H1 (cell line): ENCODE measurements around the gene CA9. TPM values are rescaled to one million over a fixed set of nuclear protein-coding genes. Genes with fewer than 3 reads are reported as not detected.

Experiments used
- CTCF ChIA-PET: fragments of 300-600 bp; sonication (Branson Sonifier 250); formaldehyde crosslinking; loops from one replicate; lab custom pipeline; 2021; ENCODE audit not compliant: partially characterized antibody; lab: Charles Lee
- POLR2A ChIA-PET: fragments of 300-600 bp; sonication (Branson Sonifier 250); formaldehyde crosslinking; loops from one replicate; lab custom pipeline; 2021; ENCODE audit warnings: inconsistent platforms; ENCODE audit not compliant: partially characterized antibody; lab: Charles Lee
- DNase-seq, 2 experiments: peaks; one replicate each; pipeline versions ENCODE4 v3.0.0 to v3.0.0-alpha.2; 2010 to 2022; ENCODE audit warnings: low spot score in 2 of 2, low read depth in 1 of 2, mixed read lengths in 1 of 2
- FAIRE-seq: peaks from 2 replicates; lab custom pipeline; 2011; peaks lifted over from hg19 to GRCh38; lab: Jason Lieb, UNC
- H2AFZ ChIP-seq: 2 replicates; pipeline ENCODE4 v1.8.1; 2012; ENCODE audit warnings: low read length, inconsistent platforms
- H2AK5ac ChIP-seq: 2 replicates; pipeline ENCODE4 v1.6.1; 2013; ENCODE audit warnings: low read depth, low read length
- H2BK120ac ChIP-seq: replicated peaks from 2 replicates; pipeline ENCODE3; 2013; ENCODE audit warnings: low read depth, low read length, inconsistent platforms
- H2BK12ac ChIP-seq: 2 replicates; pipeline ENCODE4 v1.6.1; 2013; ENCODE audit warnings: low read depth, low read length
- H2BK15ac ChIP-seq: 2 replicates; pipeline ENCODE4 v1.6.1; 2013; ENCODE audit warnings: low read length
- H2BK20ac ChIP-seq: 2 replicates; pipeline ENCODE4 v1.6.1; 2013; ENCODE audit warnings: low read length
- H2BK5ac ChIP-seq: 2 replicates; pipeline ENCODE4 v1.6.1; 2013; ENCODE audit warnings: low read depth, low read length
- H3K14ac ChIP-seq: 2 replicates; pipeline ENCODE4 v1.6.1; 2013; ENCODE audit warnings: inconsistent platforms; ENCODE audit not compliant: insufficient read length
- H3K18ac ChIP-seq: 2 replicates; pipeline ENCODE4 v1.6.1; 2013; ENCODE audit warnings: low read length; ENCODE audit errors: extremely low read depth
- H3K23ac ChIP-seq: 2 replicates; pipeline ENCODE4 v1.6.1; 2013; ENCODE audit warnings: inconsistent platforms; ENCODE audit not compliant: insufficient read length
- H3K23me2 ChIP-seq: 2 replicates; pipeline ENCODE4 v1.6.1; 2013; ENCODE audit warnings: low read depth, low read length
- H3K27ac ChIP-seq: 2 replicates; pipeline ENCODE4 v1.6.1; 2011; ENCODE audit warnings: low read depth, low read length, inconsistent platforms
- H3K27me3 ChIP-seq, 4 experiments: replicated peaks in 1 of 4; 1 replicate in 1 of 4; 2 replicates in 3 of 4; pipeline versions ENCODE4 v1.6.1 to v1.8.1; 2011 to 2013; ENCODE audit warnings: low read length in 3 of 4, mild to moderate bottlenecking in 3 of 4, inconsistent platforms in 2 of 4, mixed read lengths in 2 of 4, moderate library complexity in 1 of 4; ENCODE audit not compliant: control insufficient read depth in 3 of 4, insufficient read depth in 3 of 4; ENCODE audit errors: extremely low read depth in 1 of 4
- H3K36me3 ChIP-seq, 4 experiments: 2 replicates each; pipeline versions ENCODE4 v1.6.1 to v1.8.1; 2011 to 2013; ENCODE audit warnings: mild to moderate bottlenecking in 4 of 4, low read length in 3 of 4, moderate library complexity in 2 of 4, control low read depth in 1 of 4, inconsistent platforms in 1 of 4; ENCODE audit not compliant: insufficient read depth in 4 of 4, control insufficient read depth in 2 of 4
- H3K4ac ChIP-seq: replicated peaks from 2 replicates; pipeline ENCODE3; 2013; ENCODE audit warnings: low read length, low read depth, mixed read lengths, inconsistent platforms; ENCODE audit not compliant: insufficient read length
- H3K4me1 ChIP-seq, 4 experiments: replicated peaks in 1 of 4; 1 replicate in 1 of 4; 2 replicates in 3 of 4; pipeline versions ENCODE4 v1.6.1 to v1.8.1; 2011 to 2013; ENCODE audit warnings: low read length in 3 of 4, inconsistent platforms in 2 of 4, mixed read lengths in 1 of 4; ENCODE audit not compliant: insufficient read depth in 4 of 4, control insufficient read depth in 3 of 4
- H3K4me2 ChIP-seq, 2 experiments: 2 replicates each; pipeline versions ENCODE4 v1.6.1 to v1.8.1; 2011 to 2013; ENCODE audit warnings: low read depth in 2 of 2, low read length in 2 of 2, control low read depth in 1 of 2, inconsistent platforms in 1 of 2, mild to moderate bottlenecking in 1 of 2; ENCODE audit not compliant: insufficient read depth in 1 of 2
- H3K4me3 ChIP-seq, 4 experiments: fragments of 200-600, 300-600 bp in 1 of 4; sonication (generic), shearing (Covaris generic), sonication (Bioruptor Twin) in 1 of 4; 2 replicates each; pipeline versions ENCODE4 v1.5.1 to v1.8.1; 2011 to 2016; ENCODE audit warnings: low read length in 4 of 4, low read depth in 3 of 4, control low read depth in 2 of 4, inconsistent platforms in 2 of 4, mild to moderate bottlenecking in 2 of 4, mixed read lengths in 1 of 4, moderate library complexity in 1 of 4; ENCODE audit not compliant: insufficient read depth in 2 of 4; ENCODE audit errors: extremely low read depth in 1 of 4
- H3K56ac ChIP-seq: replicated peaks from 2 replicates; pipeline ENCODE3; 2013; ENCODE audit warnings: low read depth, mild to moderate bottlenecking, mixed read lengths, low read length, inconsistent platforms; ENCODE audit not compliant: insufficient read length
- H3K79me1 ChIP-seq: 2 replicates; pipeline ENCODE4 v1.6.1; 2013; ENCODE audit warnings: low read depth, low read length, control low read depth
- H3K79me2 ChIP-seq, 2 experiments: 2 replicates each; pipeline versions ENCODE4 v1.6.1 to v1.8.1; 2012 to 2013; ENCODE audit warnings: low read length in 2 of 2, mild to moderate bottlenecking in 2 of 2, inconsistent platforms in 1 of 2; ENCODE audit not compliant: insufficient read depth in 2 of 2, control insufficient read depth in 1 of 2
- H3K9ac ChIP-seq, 4 experiments: replicated peaks in 1 of 4; 1 replicate in 1 of 4; 2 replicates in 3 of 4; pipeline versions ENCODE4 v1.6.1 to v1.8.1; 2011 to 2013; ENCODE audit warnings: low read depth in 3 of 4, low read length in 3 of 4, control low read depth in 2 of 4, mild to moderate bottlenecking in 2 of 4, moderate library complexity in 2 of 4, inconsistent platforms in 1 of 4; ENCODE audit errors: extremely low read depth in 1 of 4
- H3K9me3 ChIP-seq, 2 experiments: 2 replicates each; pipeline versions ENCODE4 v1.6.1 to v1.8.1; 2012 to 2013; ENCODE audit warnings: mild to moderate bottlenecking in 2 of 2, moderate library complexity in 2 of 2, control low read depth in 1 of 2, inconsistent platforms in 1 of 2, low read depth in 1 of 2, low read length in 1 of 2, mixed read lengths in 1 of 2; ENCODE audit not compliant: insufficient read depth in 2 of 2
- H4K20me1 ChIP-seq, 2 experiments: replicated peaks in 1 of 2; 2 replicates each; pipeline versions ENCODE3 to v1.8.1; 2011 to 2013; ENCODE audit warnings: inconsistent platforms in 2 of 2, low read length in 2 of 2, mild to moderate bottlenecking in 1 of 2; ENCODE audit not compliant: insufficient read depth in 2 of 2, control insufficient read depth in 1 of 2
- H4K5ac ChIP-seq: 2 replicates; pipeline ENCODE4 v1.6.1; 2013; ENCODE audit warnings: low read length, low read depth, mixed read lengths, inconsistent platforms; ENCODE audit not compliant: insufficient read length
- H4K8ac ChIP-seq: 2 replicates; pipeline ENCODE4 v1.8.0; 2013; ENCODE audit warnings: mild to moderate bottlenecking, moderate library complexity, low read length, inconsistent platforms; ENCODE audit not compliant: insufficient read depth; ENCODE audit errors: extremely low read depth
- H4K91ac ChIP-seq: replicated peaks from 2 replicates; pipeline ENCODE3; 2013; ENCODE audit warnings: low read length, mixed read lengths, inconsistent platforms; ENCODE audit not compliant: insufficient read length
- SIN3A ChIP-seq, 2 experiments: IDR thresholded peaks in 1 of 2; conservative IDR thresholded peaks in 1 of 2; 2 replicates each; pipeline ENCODE4 v1.6.1; 2011 to 2012; ENCODE audit warnings: low read length in 2 of 2, improper control_type of control experiment in 1 of 2, low read depth in 1 of 2, mild to moderate bottlenecking in 1 of 2
- TAF1 ChIP-seq: IDR thresholded peaks from 2 replicates; pipeline ENCODE4 v1.6.1; 2011; ENCODE audit warnings: mild to moderate bottlenecking, low read depth, low read length
- WGBS, 2 experiments: shearing (Covaris generic) in 1 of 2; methylation state at CpG; one replicate each; pipeline versions ENCODE4 v1.1.6 to v1.1.7; 2013 to 2015; ENCODE audit warnings: low lambda C conversion rate in 2 of 2, mixed read lengths in 2 of 2, inconsistent platforms in 1 of 2, low coverage in 1 of 2, missing lambda C conversion rate in 1 of 2; ENCODE audit not compliant: insufficient replicate concordance in 2 of 2, insufficient coverage in 1 of 2, insufficient read length in 1 of 2; ENCODE audit errors: extremely low coverage in 1 of 2, missing lambda C conversion rate in 1 of 2; 5-methylcytosine and 5-hydroxymethylcytosine counted together
- polyA plus RNA-seq, 7 experiments: library from polyadenylated mRNA; depleted of rRNA in 3 of 7; stranded (reverse) in 5 of 7; unstranded in 2 of 7; fragments of >200 nt in 5 of 7; fragments of 200-250 nt in 2 of 7; gene quantifications; 1 replicate in 5 of 7; 2 replicates in 1 of 7; 4 replicates in 1 of 7; pipeline versions ENCODE4 v1.2.1 to v1.2.3, GENCODE V29; 2011 to 2013; ENCODE audit warnings: missing spikeins in 2 of 7, mixed read lengths in 2 of 7
- total RNA-seq: library from RNA; stranded (reverse); fragmentation: NEBNext Ultra II Directional; extraction: Animal tissue kit (Norgen Biotek cat#: 25700); gene quantifications from 2 replicates; pipeline ENCODE4 v1.2.1, GENCODE V29; 2021

CA9 gene
- total and polyA plus RNA-seq, 2 of the 8 experiments (the other 6 are each of a cell fraction or from before 2014, with no cell fraction given), result 1.3 to 1.8 TPM

DNA sequence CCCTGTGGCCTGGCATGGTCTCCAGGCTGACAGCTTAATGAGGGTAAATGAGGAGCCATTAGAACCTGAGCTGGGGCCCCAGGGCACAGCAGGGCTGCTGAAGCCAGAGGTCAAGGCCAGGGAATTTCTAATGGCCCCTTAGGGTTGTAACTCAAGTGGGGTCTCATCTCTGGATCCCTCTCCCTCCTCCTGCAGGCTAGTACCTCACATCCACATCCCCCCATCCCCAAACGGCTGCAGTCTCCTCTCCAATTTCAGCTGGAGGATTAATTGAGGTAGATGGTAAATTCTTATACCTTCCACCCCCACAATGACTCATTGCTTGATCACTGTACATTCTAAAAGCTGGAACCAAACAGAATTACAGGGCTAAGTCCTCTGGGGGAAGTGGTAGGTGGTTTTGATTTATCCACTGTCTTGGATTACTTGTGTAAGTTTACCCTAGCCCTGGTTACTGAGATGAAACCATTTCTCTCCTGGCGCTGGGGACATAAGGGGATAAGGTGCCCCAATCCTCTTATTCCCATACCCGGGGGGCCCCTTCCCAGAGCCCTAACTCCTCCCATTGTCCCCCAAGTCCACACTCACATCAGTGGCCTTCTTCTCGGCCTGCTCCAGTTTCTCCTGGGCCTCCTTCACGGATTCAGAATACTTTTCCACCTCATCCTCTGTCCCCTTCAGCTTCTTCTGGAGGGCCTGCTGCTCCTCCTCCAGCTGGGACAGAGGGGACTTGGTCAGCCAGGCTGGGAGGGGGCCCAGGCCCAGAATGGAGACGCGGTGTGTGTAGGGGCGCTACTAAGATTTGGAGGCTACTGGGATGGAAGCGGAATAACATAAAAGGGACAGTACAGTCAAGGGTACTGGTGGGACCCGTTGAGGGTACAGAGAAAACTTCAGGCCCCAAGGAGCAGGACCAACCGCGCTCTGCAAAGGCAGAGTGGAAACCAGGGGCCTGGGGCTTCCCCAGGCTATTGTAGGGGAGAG is 15.1 kb downstream of the CA9 start:
- Histone ChIP-seq H3K23me2 (peaks cover 12% of the 10 kb centered on the region), H3K14ac (no peak overlapping the region), H2AFZ (no peak overlapping the region), H4K91ac (peak overlapping the region; percentile 17), H3K4ac (no peak overlapping the region), H2BK15ac (no peak overlapping the region), H3K4me1 (peaks cover 6 to 15% (median 8%) of the 10 kb centered on the region in 4 experiments; a peak in 6 of 7 replicates), H3K36me3 (peaks cover 12 to 26% (median 22%) of the 10 kb centered on the region in 4 experiments), H3K27me3 (no peaks in the 10 kb centered on the region), H3K4me3 (peak overlapping the region; percentile 72 to 99 (median 82)), H2BK120ac (no peak overlapping the region), H3K23ac (no peak overlapping the region), H2BK20ac (no peak overlapping the region), H3K79me2 (peaks cover 0 to 21% of the 10 kb centered on the region in 2 experiments; a peak in 2 of 4 replicates)
- DNase-seq, result no peak
- TF ChIP-seq TAF1, result no peak
- 0 out of 4 replicates have a peak, but pooled peaks of 1 of the 2 experiments have one; percentile 35 for TF ChIP-seq SIN3A (conservative IDR thresholded peaks at IDR 0.05 in 1 of 2, IDR thresholded peaks at IDR 0.05 in 1 of 2; ENCODE audit: low read depth in 1 of 2, low read length in 2 of 2)
- TF ChIP-seq, all 59 proteins: peak for 1
- H2BK12ac ChIP-seq, result no peak overlapping the region
- peak overlapping the region; percentile 54; the same call in 1 of the 2 replicates for H3K27ac ChIP-seq
- peak overlapping the region; percentile 84 to 90 for H3K4me2 ChIP-seq
- H4K8ac ChIP-seq, result peak overlapping the region; percentile 97
- H2BK5ac ChIP-seq, result peak overlapping the region; percentile 86; the same call in 1 of the 2 replicates
- peak overlapping the region; percentile 54 for H4K5ac ChIP-seq
- no peak for FAIRE-seq
- peak overlapping the region; percentile 64 for H3K56ac ChIP-seq
- no peak overlapping the region; the same call in 1 of the 2 replicates for H2AK5ac ChIP-seq
- 24% methylated on average over 12 of the region's 12 CpGs; no CpG with 5 or more reads in 1 of the 2 experiments for WGBS, 2 experiments
- H3K9ac ChIP-seq, result peak overlapping the region in 3 of 4 experiments; percentile 25 to 76 (median 73); a peak in 6 of 7 replicates
- ChIA-PET POLR2A (interaction anchor here (0.5 to 14.9 kb wide), 21 partner anchors 8 to 135 kb away, joined by 3 to 158 read pairs (median 5); partner anchors contain the start of genes ARHGEF39, CA9, CCDC107 and CREB3), CTCF (interaction anchor here (0.7 to 14.1 kb wide), 9 partner anchors 8 to 64 kb away, joined by 3 to 347 read pairs (median 4); partner anchors contain the start of genes ARHGEF39, CCDC107 and RMRP)
- peaks cover 2% of the 10 kb centered on the region; the same call in 1 of the 2 replicates for H3K79me1 ChIP-seq
- H3K9me3 ChIP-seq, result no peaks in the 10 kb centered on the region
- peak overlapping the region; percentile 32 for H3K18ac ChIP-seq
- H4K20me1 ChIP-seq, result peaks cover 8 to 9% of the 10 kb centered on the region in 2 experiments
